HG02571 (cell line): ENCODE data around the gene ECT2L.

ENCODE experiments used
- ATAC-seq: cut with Tn5 transposase; IDR thresholded peaks from one replicate; pipeline ENCODE4 v1.9.1; 2021; ENCODE audit warnings: mild to moderate bottlenecking, moderate library complexity; ENCODE audit not compliant: unreplicated experiment

The ECT2L gene

DNA sequence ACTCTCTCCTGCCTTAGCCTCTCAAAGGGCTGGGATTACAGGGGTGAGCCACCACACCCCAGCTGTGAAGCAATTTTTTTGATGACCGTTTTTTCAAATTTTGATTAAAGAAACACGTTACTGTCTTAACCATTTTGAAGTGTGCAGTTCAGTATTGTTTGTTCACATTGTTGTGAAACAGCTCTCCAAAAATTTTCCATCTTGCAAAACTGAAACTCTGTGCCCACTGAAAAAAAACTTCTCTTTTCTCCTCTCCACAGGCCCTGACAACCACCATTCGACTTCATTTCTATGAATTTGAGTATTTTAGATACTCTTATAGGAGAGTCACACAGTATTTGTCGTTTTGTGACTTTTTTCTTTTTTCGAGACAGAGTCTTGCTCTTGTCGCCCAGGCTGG lies 53.9 kb downstream of the ECT2L start:
- ATAC-seq: no peak

DNA sequence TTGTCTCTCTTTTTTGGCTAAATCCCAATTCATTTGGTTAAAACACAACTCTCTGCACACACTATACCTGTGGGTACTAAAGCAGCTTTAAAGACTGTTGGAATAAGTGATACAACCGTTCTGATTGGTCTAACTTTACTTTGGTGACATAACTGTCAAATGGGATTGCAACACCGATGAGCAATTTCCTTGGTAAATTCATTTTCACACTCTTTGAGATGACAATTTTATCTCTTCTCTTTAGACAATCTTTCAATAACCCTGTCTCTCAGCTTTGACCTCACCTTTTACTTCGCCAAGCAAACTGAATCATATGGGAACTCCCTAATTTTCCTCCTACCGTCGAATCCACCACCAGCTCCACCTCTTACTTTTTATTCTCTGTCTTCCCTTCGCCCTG lies 60.8 kb downstream of the ECT2L start:
- no peak for ATAC-seq

DNA sequence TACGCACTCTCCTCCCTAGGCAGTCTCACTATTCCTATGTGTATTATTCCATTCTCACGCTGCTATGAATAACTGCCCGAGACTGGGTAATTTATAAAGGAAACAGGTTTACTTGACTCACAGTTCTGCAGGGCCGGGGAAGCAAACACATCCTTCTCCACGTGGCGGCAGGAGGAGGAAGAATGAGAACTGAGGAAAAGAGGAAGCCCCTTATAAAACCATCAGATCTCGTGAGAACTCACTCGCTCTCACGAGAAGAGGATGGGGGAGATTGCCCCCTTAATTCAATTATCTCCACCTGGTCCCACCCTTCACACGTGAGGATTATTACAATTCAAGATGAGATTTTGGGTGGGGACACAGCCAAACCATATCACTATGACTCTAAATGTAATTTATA lies 61.9 kb downstream of the ECT2L start:
- no peak for ATAC-seq

DNA sequence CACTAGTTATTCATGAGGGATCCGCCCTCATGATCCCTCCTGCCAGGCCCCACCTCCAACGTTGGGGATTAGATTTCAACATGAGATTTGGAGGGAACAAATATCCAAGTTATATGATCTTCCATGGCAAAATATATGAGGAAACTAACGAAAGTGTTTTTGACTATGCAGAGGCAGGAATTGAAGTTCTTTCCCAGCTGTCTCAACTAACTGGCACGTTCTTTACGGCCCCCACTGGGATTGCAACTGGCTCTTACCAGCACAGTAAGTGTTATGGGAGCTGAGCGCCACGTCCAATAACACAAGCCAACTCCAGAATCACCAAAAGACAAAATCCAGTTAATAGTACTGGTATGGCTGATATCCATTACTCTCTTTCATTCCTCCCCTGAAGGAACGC lies 66.6 kb downstream of the ECT2L start:
- no peak for ATAC-seq

DNA sequence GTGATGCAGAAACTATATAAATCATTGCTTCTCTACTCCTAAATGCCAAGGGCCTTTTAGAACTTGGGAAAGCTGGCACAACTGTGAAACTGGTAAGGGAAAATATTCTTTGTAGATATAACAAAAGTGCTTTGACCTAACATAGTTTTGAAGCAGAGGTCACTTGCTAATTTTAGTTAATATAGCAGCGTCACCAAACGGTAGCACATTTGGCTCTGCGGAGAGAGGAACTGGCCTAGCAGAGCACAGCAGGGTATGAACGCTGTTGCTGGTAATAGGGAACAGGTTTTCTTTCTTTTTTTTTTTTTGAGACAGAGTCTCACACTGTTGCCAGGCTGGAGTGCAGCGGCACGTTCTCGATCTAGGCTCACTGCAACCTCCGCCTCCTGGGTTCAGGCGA lies 67.4 kb downstream of the ECT2L start:
- ATAC-seq: no peak

DNA sequence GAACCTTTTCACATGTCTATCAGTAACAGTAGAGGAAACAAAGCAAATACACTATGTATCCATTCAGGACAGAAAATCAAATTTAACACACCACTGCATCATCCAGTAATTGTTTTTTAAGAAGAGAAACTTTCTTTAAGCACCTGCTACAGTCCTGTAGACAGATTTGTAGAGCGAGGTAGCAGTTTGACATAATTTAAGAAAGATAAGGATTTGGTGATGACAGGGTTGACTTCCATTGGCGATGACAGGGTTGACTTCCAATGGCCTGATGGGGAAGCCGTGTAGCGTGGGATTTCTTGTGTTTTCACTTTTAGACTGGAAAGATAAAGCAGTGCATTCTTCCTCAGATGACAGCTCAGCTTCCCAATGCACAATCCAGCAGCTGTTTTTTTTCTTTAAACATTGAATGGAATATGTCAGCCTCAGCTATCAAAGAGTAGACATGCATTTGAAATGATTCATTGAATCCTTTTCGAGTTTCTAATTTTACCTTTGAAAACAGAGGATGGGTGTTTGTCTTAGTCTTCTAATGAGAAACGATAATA lies 68.5 kb downstream of the ECT2L start:
- no peak for ATAC-seq

DNA sequence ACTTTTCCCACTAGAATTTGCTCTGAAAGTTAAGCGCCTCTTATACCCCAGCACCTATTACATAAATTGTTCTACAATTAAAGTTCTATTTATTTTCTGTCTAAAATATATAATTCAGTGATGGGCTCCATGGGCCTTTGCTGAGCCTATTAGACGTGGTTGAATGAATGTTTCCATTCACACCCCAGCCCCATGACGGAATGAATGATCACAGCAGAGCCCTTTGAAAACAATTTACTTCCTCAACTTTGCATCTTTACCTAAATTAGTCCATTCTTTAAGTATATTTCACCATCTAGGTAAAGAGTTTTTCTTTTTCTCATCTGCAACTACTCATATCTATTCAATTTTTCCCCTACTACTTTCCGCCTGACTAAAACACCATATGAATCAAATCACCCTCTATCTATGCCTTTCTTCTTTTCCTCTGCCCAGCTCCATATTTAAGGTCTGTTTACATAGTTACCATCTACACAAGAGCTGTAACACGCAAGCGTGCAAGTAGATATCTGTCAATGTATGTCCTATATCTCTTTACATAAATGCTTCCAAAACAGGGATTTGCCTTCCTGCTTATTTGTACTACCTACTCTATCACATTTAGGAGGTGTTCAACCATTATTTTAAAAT lies 69.7 kb downstream of the ECT2L start:
- ATAC-seq: no peak

DNA sequence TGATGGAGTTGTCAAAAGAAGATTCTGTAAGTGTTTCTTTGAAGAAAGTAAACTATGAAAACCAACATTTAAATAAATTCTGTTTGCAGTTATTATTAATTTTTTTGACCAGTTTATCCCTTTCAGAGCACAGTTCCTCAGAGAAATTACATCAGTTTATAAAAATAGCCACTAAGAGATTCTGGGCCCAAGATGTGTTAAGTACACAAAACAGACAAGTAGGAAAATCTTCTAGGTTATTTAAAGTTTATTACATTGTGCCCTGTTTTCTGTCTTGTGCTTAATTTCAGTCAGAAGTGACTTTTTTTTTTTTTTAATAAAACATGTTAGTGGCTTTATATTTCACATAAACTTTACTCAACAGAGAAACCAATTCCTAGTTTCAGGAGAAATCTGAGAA lies 72.3 kb downstream of the ECT2L start:
- no peak for ATAC-seq

DNA sequence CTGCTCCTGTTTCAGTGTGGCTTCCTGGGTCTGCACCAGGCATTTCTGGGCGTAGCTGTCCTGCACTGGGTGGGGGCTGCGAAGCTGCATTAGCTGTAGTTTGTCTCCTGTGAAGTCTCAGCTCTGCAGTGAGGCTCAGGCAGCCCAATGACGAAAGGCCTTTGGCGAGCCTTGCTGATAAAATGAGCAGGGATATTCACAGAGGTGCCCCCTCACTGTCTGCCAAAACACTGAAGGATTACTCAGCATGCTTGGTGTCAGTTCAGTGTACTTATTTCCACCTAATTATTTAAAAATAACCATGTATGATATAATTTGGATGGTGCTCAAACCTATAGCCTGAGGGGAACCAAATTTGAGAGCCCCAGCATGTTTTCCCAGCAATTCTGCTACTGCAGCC lies 73.5 kb downstream of the ECT2L start:
- no peak for ATAC-seq

DNA sequence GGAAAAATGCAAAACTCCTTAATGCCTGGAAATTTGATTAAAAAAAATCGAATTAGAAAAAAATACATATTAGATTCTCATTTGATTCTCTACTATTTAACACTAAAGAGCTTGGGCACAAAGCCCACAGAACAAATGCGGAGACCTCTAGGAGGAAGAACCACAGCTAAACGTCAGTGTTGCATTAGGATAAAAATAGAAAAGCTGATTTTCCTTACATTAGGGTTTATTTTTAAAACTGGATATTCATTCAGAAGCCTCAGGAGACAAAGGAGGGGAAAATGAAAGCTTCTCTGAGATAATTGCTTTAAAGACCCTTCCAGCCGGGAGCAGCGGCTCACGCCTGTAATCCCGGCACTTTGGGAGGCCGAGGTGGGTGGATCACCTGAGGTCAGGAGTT lies 77.3 kb downstream of the ECT2L start:
- ATAC-seq: no peak

DNA sequence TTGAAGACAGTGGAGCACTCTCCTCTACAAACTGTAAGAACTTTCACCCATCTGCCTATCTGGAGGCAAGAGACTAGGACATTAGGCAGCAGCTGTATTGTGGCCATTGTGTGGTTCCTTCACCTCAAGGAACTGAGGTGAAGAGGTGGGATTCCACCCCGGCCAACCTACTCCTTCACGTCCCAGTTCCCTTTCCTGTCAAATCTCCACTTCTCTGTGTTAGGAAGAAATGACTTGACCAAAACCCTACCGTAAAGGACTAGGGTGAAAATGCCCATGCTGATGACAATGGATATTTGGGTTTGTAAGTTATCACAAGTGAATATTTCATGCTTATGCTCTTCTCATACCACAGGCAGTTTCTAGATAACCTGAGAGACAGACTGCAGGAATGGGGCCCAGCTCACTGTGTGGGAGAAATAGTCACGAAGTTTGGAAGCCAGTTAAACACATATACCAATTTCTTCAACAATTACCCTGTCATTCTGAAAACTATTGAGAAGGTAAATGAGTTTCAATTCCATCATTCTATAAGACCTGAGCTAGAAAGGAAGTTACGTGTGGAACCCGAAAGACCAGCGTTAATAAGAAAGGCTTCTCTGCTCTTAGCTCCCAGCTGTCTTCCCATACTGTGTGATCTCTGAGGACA lies 86.6 kb downstream of the ECT2L start:
- ATAC-seq: peak; percentile 68

DNA sequence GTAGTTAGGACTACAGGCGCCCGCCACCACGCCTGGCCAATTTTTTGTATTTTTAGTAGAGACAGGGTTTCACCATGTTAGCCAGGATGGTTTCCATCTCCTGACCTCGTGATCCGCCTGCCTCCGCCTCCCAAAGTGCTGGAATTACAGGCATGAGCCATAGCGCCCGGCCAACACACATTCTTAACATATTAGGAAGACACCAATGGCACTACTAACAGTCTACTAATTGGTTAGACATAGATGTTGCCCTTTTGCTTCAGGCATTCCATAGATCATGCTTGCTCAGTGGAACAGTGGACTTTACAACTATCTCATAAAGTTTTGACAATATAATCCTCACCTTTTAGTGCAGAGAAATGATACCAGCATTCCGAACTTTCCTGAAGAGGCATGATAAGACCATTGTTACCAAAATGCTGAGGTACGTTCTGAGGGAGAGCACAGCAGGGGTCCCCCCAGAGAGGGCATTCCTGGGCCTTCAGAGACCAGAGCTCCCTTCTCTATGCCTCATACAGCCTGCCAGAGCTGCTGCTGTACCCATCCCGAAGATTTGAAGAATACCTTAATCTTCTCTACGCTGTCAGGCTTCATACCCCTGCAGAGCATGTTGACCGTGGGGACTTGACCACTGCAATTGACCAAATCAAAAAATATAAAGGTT lies 89.4 kb downstream of the ECT2L start:
- ATAC-seq: no peak

DNA sequence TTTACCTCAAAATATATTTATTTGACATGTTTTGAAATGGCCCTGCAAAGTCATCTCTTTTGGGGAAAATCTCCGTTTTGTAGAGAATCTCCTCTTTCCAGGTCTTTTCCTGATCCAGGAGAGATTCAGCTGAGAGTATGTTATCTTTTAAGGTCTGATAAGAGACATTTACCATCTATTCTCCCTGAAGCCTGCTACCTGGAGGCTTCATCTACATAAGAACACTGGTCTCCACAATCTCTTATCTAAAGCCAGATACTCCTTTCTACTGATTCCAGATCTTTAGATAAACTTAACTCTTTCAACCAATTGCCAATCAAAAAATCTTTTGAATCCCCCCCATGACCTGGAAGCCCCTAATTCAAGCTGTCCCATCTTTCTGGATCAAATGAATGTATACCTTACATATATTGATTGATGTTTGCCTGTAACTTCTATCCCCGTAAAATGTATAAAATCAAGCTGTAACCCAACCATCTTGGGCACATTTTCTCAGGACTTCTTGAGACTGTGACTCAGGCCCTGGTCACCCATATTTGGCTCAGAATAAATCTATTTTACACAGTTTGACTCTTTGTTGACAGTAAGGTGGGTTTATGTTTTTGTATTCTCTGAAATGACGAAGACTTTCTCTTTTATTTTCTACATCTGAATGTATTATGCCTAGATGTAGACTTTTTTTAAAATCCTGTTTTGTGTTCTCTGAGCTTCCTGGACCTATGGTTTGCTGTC lies 95.5 kb downstream of the ECT2L start:
- ATAC-seq: no peak

DNA sequence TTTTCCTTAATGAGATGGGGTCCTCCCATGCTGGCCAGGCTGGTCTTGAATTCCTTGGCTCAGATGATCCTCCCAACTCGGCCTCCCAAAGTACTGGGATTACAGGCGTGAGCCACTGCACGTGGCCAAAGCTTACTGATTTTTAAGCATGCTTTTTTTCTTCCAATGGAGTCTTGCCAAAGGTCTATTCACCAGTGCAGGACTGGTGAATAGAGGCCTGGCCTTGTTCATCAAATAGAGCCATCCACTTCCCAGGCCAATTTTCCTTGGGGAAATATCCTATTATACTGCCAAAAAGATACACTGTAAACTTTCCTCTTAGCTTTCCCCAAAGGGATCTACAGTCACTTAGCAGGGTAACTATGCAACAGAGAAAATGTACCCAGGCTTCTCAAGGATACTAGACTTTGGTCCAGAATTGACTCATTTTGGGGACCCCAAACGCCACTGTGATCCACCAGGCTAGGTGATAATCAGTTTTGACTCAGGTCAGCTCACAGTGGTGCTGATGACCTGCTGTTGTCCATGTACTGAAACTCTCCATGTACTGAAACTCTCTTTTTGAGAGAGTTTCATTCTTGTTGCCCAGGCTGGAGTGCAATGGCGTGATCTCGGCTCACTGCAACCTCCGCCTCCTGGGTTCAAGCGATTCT lies 100.3 kb downstream of the ECT2L start:
- no peak for ATAC-seq

DNA sequence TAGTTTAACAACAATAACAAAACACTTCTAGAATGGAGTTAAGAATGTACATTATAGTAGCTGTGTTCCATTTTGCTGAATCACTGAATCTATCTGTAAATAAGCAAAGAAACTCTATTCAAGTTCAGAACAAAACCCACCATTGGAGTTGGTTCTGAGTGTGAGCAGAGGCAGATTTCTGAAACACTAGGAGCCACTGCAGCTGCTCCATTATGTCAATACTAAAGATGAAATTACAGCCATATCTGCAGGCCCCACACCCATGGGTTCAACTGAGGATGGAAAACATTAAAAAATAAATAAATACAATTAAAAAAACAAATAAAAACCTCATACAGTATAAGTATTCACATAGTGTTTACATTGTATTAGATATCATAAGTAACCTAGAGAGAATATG lies 101.1 kb downstream of the ECT2L start:
- ATAC-seq: no peak

DNA sequence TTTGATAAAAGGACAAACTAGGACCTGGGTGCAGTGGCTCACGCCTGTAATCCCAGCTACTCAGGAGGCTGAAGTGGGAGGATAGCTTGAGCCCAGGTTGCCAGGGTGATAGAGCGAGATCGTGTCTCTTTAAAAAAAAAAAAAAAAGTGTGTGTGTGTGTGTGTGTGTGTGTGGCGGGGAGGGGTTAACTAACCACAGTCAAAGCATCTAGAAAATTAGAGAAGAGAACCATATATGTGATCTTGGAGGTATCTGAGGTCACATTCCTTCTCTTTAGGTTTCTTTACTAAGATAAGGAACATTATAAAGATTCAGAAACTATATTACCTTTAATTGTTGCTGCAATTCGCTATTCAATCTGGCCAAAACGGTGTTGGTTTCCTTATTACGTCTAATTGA lies 111.3 kb downstream of the ECT2L start:
- ATAC-seq: no peak

DNA sequence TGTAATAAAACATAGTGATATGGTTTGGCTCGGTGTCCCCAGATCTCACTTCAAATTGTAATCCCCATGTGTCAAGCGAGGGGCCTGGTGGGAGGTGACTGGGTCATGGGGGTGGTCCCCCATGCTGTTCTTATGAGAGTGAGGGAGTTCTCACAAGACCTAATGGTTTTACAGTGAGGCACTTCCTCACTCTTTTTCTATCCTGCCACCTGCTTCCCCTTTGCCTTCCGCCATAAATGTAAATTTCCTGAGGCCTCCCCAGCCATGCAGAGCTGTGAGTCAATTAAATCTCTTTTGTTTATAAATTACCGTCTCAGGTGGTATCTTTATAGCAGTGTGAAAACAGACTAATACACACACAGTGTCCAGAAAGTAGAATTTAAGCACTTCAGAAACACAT lies 113.6 kb downstream of the ECT2L start:
- no peak for ATAC-seq

DNA sequence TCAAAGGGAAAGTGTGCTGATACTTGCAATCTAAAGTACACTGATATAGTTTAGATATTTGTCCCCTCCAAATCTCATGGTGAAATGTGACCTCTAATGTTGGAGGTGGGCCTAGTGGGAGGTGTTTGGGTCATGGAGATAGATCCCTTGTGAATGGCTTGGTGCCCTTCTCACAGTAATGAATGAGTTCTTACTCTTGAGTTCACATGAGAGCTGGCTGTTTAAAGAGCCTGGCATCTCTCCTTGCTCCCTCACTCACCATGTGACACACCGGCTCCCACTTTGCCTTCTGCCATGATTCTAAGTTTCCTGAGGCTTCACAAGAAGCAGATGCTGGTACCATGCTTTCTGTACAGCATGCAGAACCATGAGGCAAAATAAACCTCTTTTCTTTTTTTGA lies 114.1 kb downstream of the ECT2L start:
- ATAC-seq: no peak

DNA sequence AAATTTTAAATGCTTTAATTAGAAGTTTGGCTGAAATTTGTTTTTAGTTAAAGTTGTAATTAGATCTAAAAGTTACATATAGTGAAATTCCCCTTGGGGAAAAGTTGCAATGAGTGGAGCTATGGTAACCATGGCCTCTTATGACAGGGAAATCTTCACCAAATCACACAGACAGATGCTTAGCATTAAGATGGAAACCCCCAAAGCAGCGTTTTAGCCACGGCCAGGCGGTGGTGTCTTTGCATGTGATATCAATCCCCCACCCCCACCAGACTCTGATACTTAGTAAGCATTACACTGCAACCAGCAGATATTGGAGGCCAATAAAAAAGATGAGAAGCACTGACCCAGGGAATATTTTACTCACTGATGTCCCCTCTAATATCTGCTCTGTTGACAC lies 116.4 kb downstream of the ECT2L start:
- no peak for ATAC-seq

DNA sequence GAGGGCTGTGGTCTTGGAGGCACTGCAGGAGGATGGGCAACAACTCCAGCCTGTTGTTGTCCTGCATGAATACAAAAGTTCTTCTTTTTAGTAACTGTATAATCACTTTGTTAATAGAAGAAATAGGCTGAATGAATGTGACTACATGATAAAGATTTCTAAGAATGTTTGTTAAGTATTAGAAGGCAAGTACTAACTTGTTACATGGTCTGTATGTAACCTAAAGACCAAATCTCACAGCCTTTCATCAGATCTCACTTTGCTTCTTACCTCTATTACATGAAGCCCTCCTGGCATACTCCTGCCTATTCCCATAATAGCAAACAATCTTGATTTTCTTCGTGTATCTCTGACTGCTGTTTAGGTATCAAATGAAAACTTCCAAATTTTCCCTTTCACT lies 118.8 kb downstream of the ECT2L start:
- ATAC-seq: no peak

DNA sequence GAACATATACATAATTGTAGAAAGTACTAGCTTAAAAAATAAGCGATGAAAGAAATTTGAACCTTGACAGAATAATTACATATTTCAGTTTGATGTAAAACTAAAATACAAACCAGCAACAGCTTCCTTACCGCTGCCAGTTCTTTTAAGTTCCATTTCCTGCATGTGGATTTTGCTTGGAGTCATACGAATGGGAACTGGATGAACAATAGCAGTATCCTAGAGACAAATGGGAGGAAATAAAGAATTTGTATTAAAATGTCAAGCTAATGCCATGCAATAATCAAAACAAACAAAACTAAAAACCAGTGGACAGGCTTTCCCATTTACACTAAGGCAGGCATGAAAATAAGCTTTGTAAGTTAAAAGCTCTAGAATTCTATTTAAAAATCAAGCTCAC lies 125.0 kb downstream of the ECT2L start:
- ATAC-seq: no peak
